PC-3 (cell line): ENCODE measurements around the gene MED28.

Experiments
- CTCF ChIP-seq: fragments of 300-600 bp; sonication (generic); conservative IDR thresholded peaks from 2 replicates; pipeline ENCODE4 v1.5.1; 2017; ENCODE audit warnings: antibody characterized with exemption, low read depth, mild to moderate bottlenecking, low read length
- EZH2 ChIP-seq: fragments of 300-600 bp; sonication (generic); IDR thresholded peaks from one replicate; pipeline ENCODE4 v1.6.1; 2017; ENCODE audit warnings: antibody characterized with exemption, mild to moderate bottlenecking, low read length; ENCODE audit not compliant: unreplicated experiment
- EZH2phosphoT487 ChIP-seq: fragments of 300-600 bp; sonication (generic); IDR thresholded peaks from 2 replicates; pipeline ENCODE4 v1.6.1; 2018; ENCODE audit warnings: mild to moderate bottlenecking, antibody characterized with exemption, low read length, borderline replicate concordance

GRCh38 chr4:17667653-17668201 is 53.3 kb downstream of the MED28 start:
- TF ChIP-seq CTCF = no peak
- no peak for TF ChIP-seq EZH2
- TF ChIP-seq EZH2phosphoT487 = no peak
